GM18951 (cell line): ENCODE data around the gene POMC.

Source experiments
- POLR2A ChIP-seq: IDR thresholded peaks from 4 replicates; pipeline ENCODE4 v1.6.1; 2011; ENCODE audit warnings: mild to moderate bottlenecking; ENCODE audit not compliant: insufficient read length, insufficient read depth; ENCODE audit errors: extremely low read depth
- in situ Hi-C: fragments of 300-500 bp; cut with MboI; formaldehyde crosslinking; loops from one replicate; pipeline ENCODE4 v1.12.0; 2022; ENCODE audit warnings: low sequenced_read_pairs, mixed read lengths, inconsistent platforms; ENCODE audit not compliant: unreplicated experiment

The POMC gene

DNA sequence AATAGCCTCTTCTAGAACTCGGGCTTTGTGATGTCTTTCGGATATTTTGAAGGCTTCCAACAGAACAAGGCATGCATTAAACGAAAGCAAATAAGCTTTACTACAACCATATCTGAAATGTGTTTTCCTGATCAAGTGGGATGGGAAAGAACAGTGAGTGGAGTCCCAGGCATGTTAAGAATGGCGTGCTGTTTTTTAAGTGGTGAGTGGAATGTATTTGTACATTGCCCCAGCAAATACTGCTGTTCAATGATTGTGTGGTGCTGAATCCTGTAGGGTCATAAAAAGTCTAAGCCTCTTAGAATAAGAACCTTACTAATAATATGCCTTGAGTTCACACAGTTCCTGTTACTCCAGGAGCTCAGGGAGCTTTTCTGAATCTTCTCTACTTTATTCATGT lies 52.5 kb downstream of the POMC start:
- TF ChIP-seq POLR2A: no peak
- in situ Hi-C loops: no loop called here

DNA sequence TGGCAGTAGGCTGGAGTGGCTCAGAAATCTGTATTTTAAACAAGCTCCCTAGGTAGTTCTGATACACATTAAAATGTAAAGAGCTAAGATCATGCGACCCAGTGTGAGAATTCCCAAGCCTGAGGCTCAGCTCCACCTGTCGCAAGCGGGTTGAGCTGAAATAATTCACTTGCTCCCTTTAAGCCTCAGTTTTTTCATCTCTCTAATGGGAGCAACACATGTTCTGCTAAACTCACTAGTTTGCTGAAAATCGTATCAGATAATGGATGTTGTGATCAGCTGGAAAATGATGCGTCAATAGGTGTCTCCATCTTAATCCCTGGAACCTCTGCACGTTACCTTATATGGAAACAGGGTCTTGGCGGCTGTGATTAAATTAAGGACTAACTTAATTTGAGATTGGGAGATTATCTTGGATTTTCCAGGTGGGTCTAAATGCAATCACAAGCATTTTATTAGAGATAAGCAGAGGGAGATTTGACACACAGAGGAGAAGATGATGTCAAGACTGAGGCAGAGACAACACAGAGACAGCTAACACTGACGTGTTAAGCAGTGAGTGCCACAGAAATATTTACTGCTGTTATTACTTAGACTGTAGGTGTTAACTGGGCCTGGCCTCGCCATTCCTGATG lies 53.0 kb downstream of the POMC start:
- TF ChIP-seq POLR2A: no peak
- in situ Hi-C loops: no loop called here

DNA sequence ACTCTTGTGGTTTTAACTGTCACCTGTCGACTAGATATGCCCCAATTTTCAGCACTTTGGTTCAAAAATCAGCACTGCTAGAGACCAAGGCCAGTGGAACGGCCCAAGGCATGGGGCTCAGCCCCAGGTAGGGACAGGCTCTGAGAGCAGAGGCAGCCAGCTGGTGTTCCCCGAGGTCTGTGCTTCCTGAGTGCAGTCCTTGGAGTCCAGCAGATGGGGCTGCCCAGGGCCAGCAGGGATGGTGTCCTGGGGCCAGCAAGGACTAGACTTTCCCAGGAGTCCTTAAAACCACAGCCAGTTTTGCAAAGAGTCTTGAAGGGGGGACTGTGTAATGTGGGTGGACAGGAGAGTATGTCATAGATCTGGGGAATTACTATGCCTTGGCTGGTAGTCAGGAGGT lies 56.3 kb downstream of the POMC start:
- no peak for TF ChIP-seq POLR2A
- in situ Hi-C loops: no loop called here
